NCI-H1105 treated with DMSO at 0.1 percent for 48 hours (cell line): ENCODE measurements around the gene SNAP47.
A peak's percentile ranks its signal among the peaks of the same experiment; 100 is the strongest.
"Not testable (repeated sequence)": the region's sequence is repeated elsewhere in the genome, so short reads cannot be mapped to it uniquely, and the experiment has no call there.

ENCODE experiments used
- DNase-seq: peaks from one replicate; lab custom pipeline; 2025; lab: John Stamatoyannopoulos, UW

The SNAP47 gene

GRCh38 chr1:227734856-227735538 is at the start of gene SNAP47, which contains the start of gene JMJD4:
Gene SNAP47 (plus strand): TSS chr1:227735435. CDS start chr1:227747737, 12,302 bp downstream.
Gene JMJD4 (minus strand): TSS chr1:227735302. CDS start chr1:227735273, 29 bp downstream.
- peak; percentile 73 for DNase-seq

- no peak for DNase-seq
These were observed 49.4 kb upstream of the SNAP47 start for GRCh38 chr1:227685807-227686206.

- DNase-seq: no peak
These were observed 37.8 kb upstream of the SNAP47 start for GRCh38 chr1:227697321-227697864.

- DNase-seq: not testable (repeated sequence)
These were observed 33.6 kb upstream of the SNAP47 start for GRCh38 chr1:227701631-227702030.

- DNase-seq: no peak
These were observed 27.4 kb upstream of the SNAP47 start for GRCh38 chr1:227707846-227708245.

- DNase-seq: no peak
These were observed 25.8 kb upstream of the SNAP47 start for GRCh38 chr1:227709451-227709850.

- DNase-seq: not testable (repeated sequence)
These were observed 24.8 kb upstream of the SNAP47 start for GRCh38 chr1:227710474-227710873.

GRCh38 chr1:227712648-227713047 is 22.6 kb upstream of the SNAP47 start:
- DNase-seq: no peak

GRCh38 chr1:227718932-227719331 is 16.3 kb upstream of the SNAP47 start:
- no peak for DNase-seq

- no peak for DNase-seq
These were observed 11.8 kb upstream of the SNAP47 start for GRCh38 chr1:227723474-227723873.

- DNase-seq: no peak
These were observed 10.2 kb upstream of the SNAP47 start for GRCh38 chr1:227725046-227725445.

- DNase-seq: no peak
These were observed 8.9 kb upstream of the SNAP47 start for GRCh38 chr1:227726318-227726717.

- no peak for DNase-seq
These were observed 8.2 kb upstream of the SNAP47 start for GRCh38 chr1:227726924-227727599.

- peak; percentile 49 for DNase-seq
These were observed 7.0 kb upstream of the SNAP47 start for GRCh38 chr1:227728059-227728891.

- DNase-seq: no peak
These were observed 6.4 kb upstream of the SNAP47 start for GRCh38 chr1:227728892-227729143.

- no peak for DNase-seq
These were observed 5.9 kb upstream of the SNAP47 start for GRCh38 chr1:227729144-227729880.

GRCh38 chr1:227729881-227730629 is 5.2 kb upstream of the SNAP47 start:
- DNase-seq: no peak

GRCh38 chr1:227730630-227731151 is 4.5 kb upstream of the SNAP47 start:
- DNase-seq: no peak

- no peak for DNase-seq
These were observed 4.0 kb upstream of the SNAP47 start for GRCh38 chr1:227731241-227731677.

- no peak for DNase-seq
These were observed 3.3 kb upstream of the SNAP47 start for GRCh38 chr1:227731696-227732585.
